Loucy (cell line): ENCODE measurements around the gene NPHP4.

Experiments used
- H2AFZ ChIP-seq: fragments of 200-600 bp; sonication (generic); 2 replicates; pipeline ENCODE4 v1.6.0; 2016; ENCODE audit warnings: antibody characterized with exemption, mild to moderate bottlenecking, low read length, moderate library complexity
- H3F3A ChIP-seq: fragments of 200-600 bp; 2 replicates; pipeline ENCODE4 v1.6.0; 2016; ENCODE audit warnings: antibody characterized with exemption, low read depth, mild to moderate bottlenecking
- H3K27me3 ChIP-seq: fragments of 200-600 bp; sonication (generic); 2 replicates; pipeline ENCODE4 v1.6.1; 2014; ENCODE audit warnings: low read length, mild to moderate bottlenecking; ENCODE audit not compliant: insufficient read depth, poor library complexity, severe bottlenecking
- H3K36me3 ChIP-seq: fragments of 200-600 bp; sonication (generic); 2 replicates; pipeline ENCODE4 v1.6.1; 2016; ENCODE audit warnings: low read length; ENCODE audit not compliant: insufficient read depth
- H3K4me1 ChIP-seq: fragments of 200-600 bp; sonication (generic); 2 replicates; pipeline ENCODE4 v1.5.1; 2014; ENCODE audit warnings: low read length, mild to moderate bottlenecking; ENCODE audit not compliant: insufficient read depth, poor library complexity, severe bottlenecking
- H3K4me2 ChIP-seq: fragments of 200-600 bp; sonication (generic); 2 replicates; pipeline ENCODE4 v1.6.0; 2014; ENCODE audit warnings: antibody characterized with exemption, low read length, low read depth, mild to moderate bottlenecking; ENCODE audit not compliant: poor library complexity, severe bottlenecking
- H3K4me3 ChIP-seq: fragments of 200-600 bp; sonication (generic); 2 replicates; pipeline ENCODE4 v1.5.1; 2014; ENCODE audit warnings: low read length, mild to moderate bottlenecking, mixed read lengths; ENCODE audit not compliant: poor library complexity, severe bottlenecking
- H3K79me2 ChIP-seq: fragments of 200-600 bp; sonication (generic); 2 replicates; pipeline ENCODE4 v1.6.1; 2014; ENCODE audit warnings: low read length; ENCODE audit not compliant: insufficient read depth
- H3K9ac ChIP-seq: fragments of 200-600 bp; sonication (generic); 2 replicates; pipeline ENCODE4 v1.6.0; 2014; ENCODE audit warnings: mild to moderate bottlenecking, low read depth, low read length, moderate library complexity; ENCODE audit not compliant: poor library complexity, severe bottlenecking
- H3K9me2 ChIP-seq: fragments of 200-600 bp; sonication (generic); replicated peaks from 2 replicates; pipeline ENCODE4 v1.6.1; 2016; ENCODE audit warnings: low read depth, low read length, mixed read lengths
- H3K9me3 ChIP-seq: fragments of 200-600 bp; sonication (generic); 2 replicates; pipeline ENCODE4 v1.6.1; 2014; ENCODE audit warnings: mild to moderate bottlenecking, antibody characterized with exemption, low read length, low read depth; ENCODE audit not compliant: insufficient read depth
- H4K20me1 ChIP-seq: fragments of 200-600 bp; sonication (generic); 2 replicates; pipeline ENCODE4 v1.6.0; 2014; ENCODE audit warnings: antibody characterized with exemption, low read length, mild to moderate bottlenecking; ENCODE audit not compliant: insufficient read depth, poor library complexity, severe bottlenecking
- CTCF ChIP-seq: fragments of 200-600 bp; sonication (generic); conservative IDR thresholded peaks from 2 replicates; pipeline ENCODE4 v1.5.1; 2014; ENCODE audit warnings: mild to moderate bottlenecking, antibody characterized with exemption, low read length
- EZH2phosphoT487 ChIP-seq: fragments of 200-600 bp; IDR thresholded peaks from 2 replicates; pipeline ENCODE4 v1.6.1; 2018; ENCODE audit warnings: antibody characterized with exemption, mild to moderate bottlenecking, moderate library complexity, borderline replicate concordance

NPHP4 gene

GRCh38 chr1:5936621-5937372 lies 55.4 kb downstream of the NPHP4 start:
- H3K9me2 ChIP-seq = no peaks in the 10 kb centered on the region
- H4K20me1 ChIP-seq = no peaks in the 10 kb centered on the region
- H3F3A ChIP-seq = no peaks in the 10 kb centered on the region
- H3K79me2 ChIP-seq = no peaks in the 10 kb centered on the region
- H3K4me1 ChIP-seq = no peaks in the 10 kb centered on the region
- H3K9me3 ChIP-seq = no peaks in the 10 kb centered on the region
- H2AFZ ChIP-seq = no peak overlapping the region
- no peak for TF ChIP-seq EZH2phosphoT487
- TF ChIP-seq CTCF = no peak
- no peak overlapping the region for H3K9ac ChIP-seq
- H3K4me2 ChIP-seq = no peak overlapping the region
- H3K27me3 ChIP-seq = no peaks in the 10 kb centered on the region
- no peak overlapping the region for H3K4me3 ChIP-seq
- H3K36me3 ChIP-seq = peaks cover 13% of the 10 kb centered on the region; the same call in 1 of the 2 replicates

- H3F3A ChIP-seq = no peaks in the 10 kb centered on the region
- no peak overlapping the region for H3K4me2 ChIP-seq
These were observed 56.1 kb downstream of the NPHP4 start for GRCh38 chr1:5936126-5936525.

GRCh38 chr1:5935026-5935425 lies 57.2 kb downstream of the NPHP4 start:
- H3K9ac ChIP-seq = no peak overlapping the region
- H3K9me3 ChIP-seq = no peaks in the 10 kb centered on the region
- TF ChIP-seq EZH2phosphoT487 = no peak
- no peak for TF ChIP-seq CTCF
- no peak overlapping the region for H3K4me3 ChIP-seq
- no peaks in the 10 kb centered on the region for H4K20me1 ChIP-seq
- no peaks in the 10 kb centered on the region for H3K4me1 ChIP-seq
- H3K27me3 ChIP-seq = no peaks in the 10 kb centered on the region
- H2AFZ ChIP-seq = no peak overlapping the region
- no peaks in the 10 kb centered on the region for H3K79me2 ChIP-seq
- H3K4me2 ChIP-seq = no peak overlapping the region
- H3F3A ChIP-seq = no peaks in the 10 kb centered on the region
- peaks cover 21% of the 10 kb centered on the region; the same call in 1 of the 2 replicates for H3K36me3 ChIP-seq
- H3K9me2 ChIP-seq = no peaks in the 10 kb centered on the region

More at GRCh38 chr1:5936126-5936525, 56.1 kb downstream of the NPHP4 start:
- H3K79me2 ChIP-seq = no peaks in the 10 kb centered on the region
- no peaks in the 10 kb centered on the region for H3K9me2 ChIP-seq
- no peaks in the 10 kb centered on the region for H4K20me1 ChIP-seq
- no peaks in the 10 kb centered on the region for H3K4me1 ChIP-seq
- no peak overlapping the region for H2AFZ ChIP-seq
- H3K9ac ChIP-seq = no peak overlapping the region
- TF ChIP-seq EZH2phosphoT487 = no peak
- no peak for TF ChIP-seq CTCF
- no peak overlapping the region for H3K4me3 ChIP-seq
- H3K9me3 ChIP-seq = no peaks in the 10 kb centered on the region
- H3K36me3 ChIP-seq = peaks cover 14% of the 10 kb centered on the region; the same call in 1 of the 2 replicates
- no peaks in the 10 kb centered on the region for H3K27me3 ChIP-seq
